IMR-90 (cell line): ENCODE data around the gene GRAMD1B. TPM values are rescaled to one million over a fixed set of nuclear protein-coding genes. Genes with fewer than 3 reads are reported as not detected.
A peak's percentile ranks its signal among the peaks of the same experiment; 100 is the strongest.

Experiments used
- ATAC-seq: fragments of 200-7000 bp; cut with Tn5 transposase; 2 replicates; pipeline ENCODE4 v1.9.1; 2020; ENCODE audit warnings: low read depth, mild to moderate bottlenecking, moderate library complexity
- BruUV-seq: library from RNA; stranded (reverse); fragments of 400-500 nt; replicated peaks from 2 replicates; lab custom pipeline; 2021; lab: Mats Ljungman, UMichigan
- CTCF ChIA-PET: fragments of 300-600 bp; formaldehyde crosslinking; extraction: SDS; loops from one replicate; lab custom pipeline; 2021; ENCODE audit warnings: antibody characterized with exemption; lab: Yijun Ruan, JAX
- POLR2A ChIA-PET: fragments of 300-600 bp; sonication (Branson Sonifier 250); formaldehyde crosslinking; loops from one replicate; lab custom pipeline; 2022; ENCODE audit warnings: antibody characterized with exemption; ENCODE audit not compliant: unreplicated experiment; lab: Charles Lee
- DNase-seq: peaks from one replicate; pipeline ENCODE4 v3.0.0; 2013
- H2AFZ ChIP-seq: replicated peaks from 2 replicates; pipeline ENCODE3; 2013; ENCODE audit warnings: low read length, mild to moderate bottlenecking; ENCODE audit not compliant: poor library complexity
- H2AK5ac ChIP-seq: 2 replicates; pipeline ENCODE4 v1.6.1; 2013; ENCODE audit warnings: low read depth, low read length, inconsistent platforms
- H2AK9ac ChIP-seq: replicated peaks from 2 replicates; pipeline ENCODE3; 2013; ENCODE audit warnings: mild to moderate bottlenecking, low read depth, low read length, moderate library complexity; ENCODE audit not compliant: poor library complexity
- H2BK120ac ChIP-seq: 2 replicates; pipeline ENCODE4 v1.6.1; 2013; ENCODE audit warnings: low read depth, low read length, inconsistent platforms
- H2BK15ac ChIP-seq: 3 replicates; pipeline ENCODE4 v1.6.1; 2013; ENCODE audit warnings: low read depth, low read length, inconsistent platforms
- H2BK20ac ChIP-seq: 2 replicates; pipeline ENCODE4 v1.6.1; 2013; ENCODE audit warnings: low read depth, mild to moderate bottlenecking, inconsistent platforms, low read length, moderate library complexity
- H2BK5ac ChIP-seq: 2 replicates; pipeline ENCODE4 v1.6.1; 2013; ENCODE audit warnings: mild to moderate bottlenecking, low read depth, low read length, inconsistent platforms; ENCODE audit not compliant: poor library complexity, severe bottlenecking
- H3K14ac ChIP-seq: replicated peaks from 2 replicates; pipeline ENCODE4 v1.6.1; 2013; ENCODE audit warnings: low read depth, low read length, inconsistent platforms
- H3K18ac ChIP-seq: 2 replicates; pipeline ENCODE4 v1.6.1; 2013; ENCODE audit warnings: low read depth, low read length, control low read depth
- H3K23ac ChIP-seq: 2 replicates; pipeline ENCODE4 v1.6.1; 2013; ENCODE audit warnings: low read depth, low read length, inconsistent platforms
- H3K27ac ChIP-seq: 2 replicates; pipeline ENCODE4 v1.5.1; 2013; ENCODE audit warnings: mild to moderate bottlenecking, control low read depth, low read length; ENCODE audit not compliant: insufficient read depth
- H3K27me3 ChIP-seq: 2 replicates; pipeline ENCODE4 v1.6.1; 2013; ENCODE audit warnings: low read length; ENCODE audit not compliant: control insufficient read depth, insufficient read depth
- H3K36me3 ChIP-seq: 2 replicates; pipeline ENCODE4 v1.6.1; 2013; ENCODE audit warnings: low read length, mixed read lengths; ENCODE audit not compliant: control insufficient read depth, insufficient read depth
- H3K4ac ChIP-seq: 2 replicates; pipeline ENCODE4 v1.6.1; 2013; ENCODE audit warnings: low read depth, low read length, inconsistent platforms
- H3K4me1 ChIP-seq: 2 replicates; pipeline ENCODE4 v1.6.1; 2013; ENCODE audit warnings: low read length, mixed read lengths; ENCODE audit not compliant: control insufficient read depth, insufficient read depth
- H3K4me2 ChIP-seq: 2 replicates; pipeline ENCODE4 v1.6.1; 2013; ENCODE audit warnings: low read depth, mild to moderate bottlenecking, control low read depth, low read length, moderate library complexity
- H3K4me3 ChIP-seq: 2 replicates; pipeline ENCODE4 v1.5.1; 2013; ENCODE audit warnings: low read depth, mild to moderate bottlenecking, control low read depth, low read length, moderate library complexity; ENCODE audit not compliant: insufficient read depth
- H3K56ac ChIP-seq: 2 replicates; pipeline ENCODE4 v1.6.1; 2013; ENCODE audit warnings: low read length, inconsistent platforms; ENCODE audit not compliant: insufficient read depth; ENCODE audit errors: extremely low read depth
- H3K79me1 ChIP-seq, 2 experiments: 2 replicates each; pipeline ENCODE4 v1.6.1; 2013; ENCODE audit warnings: low read length in 2 of 2, inconsistent platforms in 1 of 2, low read depth in 1 of 2
- H3K9ac ChIP-seq: 2 replicates; pipeline ENCODE4 v1.6.1; 2013; ENCODE audit warnings: low read depth, low read length, control low read depth
- H3K9me1 ChIP-seq: 2 replicates; pipeline ENCODE4 v1.6.1; 2013; ENCODE audit warnings: low read length, inconsistent platforms; ENCODE audit not compliant: insufficient read depth
- H3K9me3 ChIP-seq: 2 replicates; pipeline ENCODE4 v1.6.1; 2013; ENCODE audit warnings: low read length; ENCODE audit not compliant: control insufficient read depth, insufficient read depth
- H4K20me1 ChIP-seq: 2 replicates; pipeline ENCODE4 v1.6.1; 2013; ENCODE audit warnings: low read length, inconsistent platforms; ENCODE audit not compliant: insufficient read depth
- H4K5ac ChIP-seq: 2 replicates; pipeline ENCODE4 v1.6.1; 2013; ENCODE audit warnings: mild to moderate bottlenecking, low read depth, low read length, control low read depth
- H4K8ac ChIP-seq, 2 experiments: 2 replicates each; pipeline ENCODE4 v1.6.1; 2013; ENCODE audit warnings: low read depth in 2 of 2, low read length in 2 of 2, control low read depth in 1 of 2, inconsistent platforms in 1 of 2
- H4K91ac ChIP-seq: 2 replicates; pipeline ENCODE4 v1.6.1; 2013; ENCODE audit warnings: low read depth, low read length, inconsistent platforms; ENCODE audit not compliant: insufficient read depth
- BHLHE40 ChIP-seq: fragments of 150-350 bp; IDR thresholded peaks from 2 replicates; pipeline ENCODE4 v1.6.1; 2016; ENCODE audit warnings: mild to moderate bottlenecking, low read depth, low read length
- CEBPB ChIP-seq: IDR thresholded peaks from 2 replicates; pipeline ENCODE4 v1.6.1; 2012; ENCODE audit warnings: low read depth, low read length, improper control_type of control experiment
- CHD1 ChIP-seq: IDR thresholded peaks from 2 replicates; pipeline ENCODE4 v1.6.1; 2012; ENCODE audit warnings: low read depth, low read length, improper control_type of control experiment
- MAZ ChIP-seq: IDR thresholded peaks from 2 replicates; pipeline ENCODE4 v1.6.1; 2012; ENCODE audit warnings: low read depth, mild to moderate bottlenecking, low read length, improper control_type of control experiment, moderate library complexity, borderline replicate concordance
- NFE2L2 ChIP-seq: fragments of 150-350 bp; IDR thresholded peaks from 2 replicates; pipeline ENCODE4 v1.6.1; 2016; ENCODE audit warnings: low read depth, mild to moderate bottlenecking, low read length
- POLR2A ChIP-seq: IDR thresholded peaks from 2 replicates; pipeline ENCODE4 v1.6.1; 2012; ENCODE audit warnings: mild to moderate bottlenecking, low read depth, low read length
- RFX5 ChIP-seq: IDR thresholded peaks from 2 replicates; pipeline ENCODE4 v1.8.0; 2012; ENCODE audit warnings: low read depth, mild to moderate bottlenecking, low read length, moderate library complexity
- SMC3 ChIP-seq: fragments of 150-350 bp; IDR thresholded peaks from 2 replicates; pipeline ENCODE4 v1.6.1; 2016; ENCODE audit warnings: low read depth, mild to moderate bottlenecking, antibody characterized with exemption, low read length, moderate library complexity
- WGBS, 2 experiments: methylation state at CpG; one replicate each; pipeline versions ENCODE4 v1.1.5 to v1.1.7; 2013; ENCODE audit warnings: missing lambda C conversion rate in 2 of 2; ENCODE audit not compliant: insufficient read length in 1 of 2; ENCODE audit errors: extremely low coverage in 2 of 2; 5-methylcytosine and 5-hydroxymethylcytosine counted together
- dilution Hi-C: fragments of 300-500 bp; cut with HindIII; formaldehyde crosslinking; loops from one replicate; pipeline ENCODE4 v1.14.3; 2018; ENCODE audit warnings: low sequenced_read_pairs; ENCODE audit not compliant: unreplicated experiment
- in situ Hi-C: fragments of 300-500 bp; cut with MboI; formaldehyde crosslinking; loops from 3 replicates; pipeline ENCODE4 v1.14.3; 2019; ENCODE audit warnings: low sequenced_read_pairs, inconsistent platforms, mixed read lengths
- intact Hi-C: fragments of 100-400 bp; cut with micrococcal nuclease; formaldehyde crosslinking; loops from 2 replicates; pipeline ENCODE4 v1.10.0; 2022
- polyA plus RNA-seq, 3 experiments: library from polyadenylated mRNA; depleted of rRNA; stranded (reverse); fragments of >200 nt; gene quantifications; 2 replicates each; pipeline ENCODE4 v1.2.3, GENCODE V29; 2012; ENCODE audit warnings: low replicate concordance in 1 of 3
- total RNA-seq: library from RNA; depleted of rRNA; stranded (reverse); fragments of >200 nt; gene quantifications from 2 replicates; pipeline ENCODE4 v1.2.3, GENCODE V29; 2012

GRAMD1B gene
- total and polyA plus RNA-seq, 2 of the 4 experiments (the other 2 are of a cell fraction), result 7.1 to 7.2 TPM

DNA sequence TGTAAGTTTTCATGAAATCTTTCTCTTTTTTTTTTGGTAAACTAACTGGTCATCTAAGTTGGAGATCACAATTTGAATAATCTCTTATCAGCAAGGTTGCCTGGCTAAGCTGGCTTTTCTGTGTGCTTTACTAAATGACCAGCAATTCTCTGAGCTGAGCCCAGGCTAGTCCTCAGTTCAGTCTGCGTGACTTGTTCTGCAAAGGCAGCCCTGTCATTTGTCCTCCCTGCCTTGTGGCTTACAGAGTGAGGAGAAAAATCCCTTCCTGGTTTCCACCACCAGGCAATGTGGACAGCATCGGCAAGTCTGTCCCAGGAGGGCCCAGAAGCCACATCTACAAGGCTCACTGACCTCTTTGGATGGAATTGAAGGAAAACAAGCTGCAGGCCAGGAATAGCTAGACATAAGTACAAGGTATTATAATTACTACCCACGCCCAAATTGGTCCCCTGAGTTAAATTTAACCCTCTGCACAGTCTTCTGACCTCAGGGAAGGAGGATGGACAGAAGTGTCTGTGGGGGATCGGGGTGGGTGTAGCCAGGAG, 115.7 kb downstream of the GRAMD1B start (continued):
- TF ChIP-seq NFE2L2, result no peak
- TF ChIP-seq POLR2A, result no peak
- TF ChIP-seq RFX5, result no peak
- no peak for TF ChIP-seq CHD1
- no peak for TF ChIP-seq SMC3
- TF ChIP-seq CEBPB, result no peak

DNA sequence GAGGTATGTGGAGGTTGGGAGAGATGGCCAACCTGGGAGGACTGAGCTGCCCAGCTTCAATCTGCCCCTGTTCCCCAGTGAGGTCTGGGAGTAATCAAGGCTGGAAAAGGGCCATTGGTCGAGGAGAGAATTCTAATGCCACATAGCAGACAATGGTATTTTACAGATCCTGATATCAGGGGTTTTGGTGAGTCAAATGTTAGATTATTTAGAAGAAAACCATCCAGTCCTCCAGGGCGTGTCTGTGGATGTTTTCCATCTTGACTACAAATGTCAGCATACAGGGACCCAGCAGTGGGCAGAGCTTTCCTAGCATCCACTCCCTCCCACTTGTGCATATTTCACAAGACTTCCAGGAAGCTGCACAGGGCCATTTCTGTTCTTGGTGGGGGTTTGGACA, 116.4 kb downstream of the GRAMD1B start:
- ChIA-PET POLR2A (no interaction called here), CTCF (interaction anchor here (1.3 kb wide), 2 partner anchors 8 to 13 kb away, joined by 5 read pairs; no protein-coding TSS in a partner anchor)
- in situ Hi-C loops (no loop called here), intact Hi-C loops (no loop called here), dilution Hi-C loops (no loop called here)
- H4K8ac ChIP-seq, result 0 out of 4 replicates have a peak overlapping the region, but pooled peaks of 1 of the 2 experiments have one; percentile 14
- H2BK5ac ChIP-seq, result no peak overlapping the region
- no peak overlapping the region for H3K27ac ChIP-seq
- H3K23ac ChIP-seq, result peak overlapping the region; percentile 32; the same call in 1 of the 2 replicates
- peaks cover 19% of the 10 kb centered on the region for H3K4me1 ChIP-seq
- peak overlapping the region; percentile 49; the same call in 1 of the 2 replicates for H2BK120ac ChIP-seq
- DNase-seq (peak; percentile 78), ATAC-seq (peak; percentile 69)
- H3K14ac ChIP-seq, result 0 out of 2 replicates have a peak overlapping the region, but pooled peaks have one; percentile 26
- TF ChIP-seq SMC3, result no peak
- TF ChIP-seq MAZ, result 0 out of 2 replicates have a peak, but pooled peaks have one; percentile 24
- no peak for TF ChIP-seq RFX5
- TF ChIP-seq POLR2A, result no peak
- peak; percentile 67 for TF ChIP-seq CEBPB
- TF ChIP-seq BHLHE40, result no peak
- H2AK9ac ChIP-seq, result peak overlapping the region; percentile 40
- H2BK20ac ChIP-seq, result no peak overlapping the region; the same call in 1 of the 2 replicates
- H3K18ac ChIP-seq, result no peak overlapping the region
- no peak overlapping the region for H2AK5ac ChIP-seq
- no peak overlapping the region for H3K56ac ChIP-seq
- no peak overlapping the region; the same call in 2 of the 3 replicates for H2BK15ac ChIP-seq
- WGBS, 2 experiments, result no CpG with 5 or more reads among the region's 2 CpGs
- peaks cover 8% of the 10 kb centered on the region; the same call in 1 of the 2 replicates for H4K20me1 ChIP-seq
- H3K4me3 ChIP-seq, result no peak overlapping the region
- no peak overlapping the region for H3K9ac ChIP-seq
- no peak overlapping the region for H4K91ac ChIP-seq
- H3K9me1 ChIP-seq, result peaks cover 25% of the 10 kb centered on the region
- no peaks in the 10 kb centered on the region for H3K9me3 ChIP-seq
- no peak overlapping the region; the same call in 1 of the 2 replicates for H3K4me2 ChIP-seq
- peaks cover 32 to 36% of the 10 kb centered on the region in 2 experiments; a peak in 3 of 4 replicates for H3K79me1 ChIP-seq
- BruUV-seq, result no TSS peak
- H3K4ac ChIP-seq, result 0 out of 2 replicates have a peak overlapping the region, but pooled peaks have one; percentile 24
- no peak overlapping the region for H4K5ac ChIP-seq
- no peaks in the 10 kb centered on the region for H3K27me3 ChIP-seq
- H3K36me3 ChIP-seq, result no peaks in the 10 kb centered on the region
- peak overlapping the region; percentile 55 for H2AFZ ChIP-seq
